ENCODE data around the gene PDGFD. TPM values are rescaled to one million over a fixed set of nuclear protein-coding genes. Genes with fewer than 3 reads are reported as not detected.
A peak's percentile ranks its signal among the peaks of the same experiment; 100 is the strongest.

Gene PDGFD
- total RNA-seq, 4 donors from 2014 or later, result 26.0 to 72.4 (median 29.6) TPM

- Histone ChIP-seq H3K4me1 (no peaks in the 10 kb centered on the region), H3K27ac (no peak overlapping the region), H3K4me3 (no peak overlapping the region), H3K9me3 (no peaks in the 10 kb centered on the region), H3K27me3 (no peaks in the 10 kb centered on the region), H3K36me3 (no peaks in the 10 kb centered on the region)
- TF ChIP-seq CTCF (IDR thresholded peaks at IDR 0.05) (no peak), EP300 (IDR thresholded peaks at IDR 0.05) (no peak), POLR2A (IDR thresholded peaks at IDR 0.05) (no peak)
- DNase-seq (ENCODE audit: low spot score in 2 of 2), result no peak
Measured at GRCh38 chr11:104075091-104075490, 88.9 kb downstream of the PDGFD start.

- no peaks in the 10 kb centered on the region for H3K27me3 ChIP-seq
- H3K9me3 ChIP-seq, result no peaks in the 10 kb centered on the region
- H3K4me3 ChIP-seq, result no peak overlapping the region
- H3K36me3 ChIP-seq, result no peaks in the 10 kb centered on the region
- H3K4me1 ChIP-seq, result no peaks in the 10 kb centered on the region
- DNase-seq (ENCODE audit: low spot score in 2 of 2), result no peak
- H3K27ac ChIP-seq, result no peak overlapping the region
- WGBS, 2 donors, result 63 to 70% methylated on average over 3 of the region's 3 CpGs
- no peak for TF ChIP-seq CTCF (IDR thresholded peaks at IDR 0.05)
- no peak for TF ChIP-seq EP300 (IDR thresholded peaks at IDR 0.05)
- no peak for TF ChIP-seq POLR2A (IDR thresholded peaks at IDR 0.05)
Measured at GRCh38 chr11:104073950-104074705, 89.8 kb downstream of the PDGFD start.

GRCh38 chr11:104067534-104067933 is 96.4 kb downstream of the PDGFD start:
- H3K4me1 ChIP-seq, result no peaks in the 10 kb centered on the region
- H3K27ac ChIP-seq, result no peak overlapping the region
- no peaks in the 10 kb centered on the region for H3K27me3 ChIP-seq
- no peaks in the 10 kb centered on the region for H3K9me3 ChIP-seq
- no peak for DNase-seq (ENCODE audit: low spot score in 2 of 2)
- no peaks in the 10 kb centered on the region for H3K36me3 ChIP-seq
- no peak for TF ChIP-seq POLR2A (IDR thresholded peaks at IDR 0.05)
- H3K4me3 ChIP-seq, result no peak overlapping the region
- 63 to 78% methylated on average over 1 of the region's 1 CpG for WGBS, 2 donors

- Histone ChIP-seq H3K4me1 (no peaks in the 10 kb centered on the region), H3K9me3 (no peaks in the 10 kb centered on the region), H3K27ac (no peak overlapping the region), H3K27me3 (no peaks in the 10 kb centered on the region), H3K4me3 (no peak overlapping the region), H3K36me3 (no peaks in the 10 kb centered on the region)
- TF ChIP-seq POLR2A (IDR thresholded peaks at IDR 0.05) (no peak), EP300 (IDR thresholded peaks at IDR 0.05) (no peak), CTCF (IDR thresholded peaks at IDR 0.05) (no peak)
- 74 to 79% methylated on average over 5 of the region's 5 CpGs for WGBS, 2 donors
- no peak for DNase-seq (ENCODE audit: low spot score in 2 of 2)
Measured at GRCh38 chr11:104064034-104064630, 99.8 kb downstream of the PDGFD start.

GRCh38 chr11:104061853-104062521 is 102.0 kb downstream of the PDGFD start:
- Histone ChIP-seq H3K36me3 (no peaks in the 10 kb centered on the region), H3K4me3 (no peak overlapping the region), H3K9me3 (no peaks in the 10 kb centered on the region), H3K27ac (no peak overlapping the region), H3K27me3 (no peaks in the 10 kb centered on the region), H3K4me1 (no peaks in the 10 kb centered on the region)
- WGBS, 2 donors, result 86 to 87% methylated on average over 9 of the region's 9 CpGs
- TF ChIP-seq EP300 (IDR thresholded peaks at IDR 0.05) (peak in 1 of 2 donors; percentile 18), CTCF (IDR thresholded peaks at IDR 0.05) (no peak)
- no peak for DNase-seq (ENCODE audit: low spot score in 2 of 2)

Data from tibial nerve (tissue), 4 donors.